ENCODE data around the gene TRABD2A.

- TF ChIP-seq CTCF (IDR thresholded peaks at IDR 0.05) (no peak), POLR2A (IDR thresholded peaks at IDR 0.05) (no peak)
Observed at GRCh38 chr2:84779781-84780180, 101.1 kb downstream of the TRABD2A start.

All from body of pancreas (tissue), 4 donors.